Right atrium auricular region (tissue), 2 donors: ENCODE data around the gene TBCD. TPM values are rescaled to one million over a fixed set of nuclear protein-coding genes. Genes with fewer than 3 reads are reported as not detected.
A peak's percentile ranks its signal among the peaks of the same experiment; 100 is the strongest.

Source experiments
- DNase-seq: peaks from one replicate; pipeline ENCODE4 v3.0.0-alpha.2; 2019; ENCODE audit warnings: low spot score
- H3K27ac ChIP-seq, 2 donors: fragments of 200-600 bp; sonication (generic); 1 replicate in 1 of 2; 2 replicates in 1 of 2; pipeline ENCODE4 v1.5.1; 2016 to 2019
- H3K27me3 ChIP-seq, 2 donors: fragments of 200-600 bp; sonication (generic); one replicate each; pipeline versions ENCODE4 v1.5.1 to v1.6.0; 2017 to 2019
- H3K36me3 ChIP-seq: fragments of 200-600 bp; sonication (generic); one replicate; pipeline ENCODE4 v1.5.1; 2016
- H3K4me1 ChIP-seq, 2 donors: fragments of 200-600 bp; sonication (generic); one replicate each; pipeline versions ENCODE4 v1.5.1 to v1.6.0; 2017 to 2019
- H3K4me3 ChIP-seq, 2 donors: fragments of 200-600 bp; sonication (generic); 1 replicate in 1 of 2; 2 replicates in 1 of 2; pipeline ENCODE4 v1.5.1; 2017 to 2019; ENCODE audit warnings: mild to moderate bottlenecking in 1 of 2, moderate library complexity in 1 of 2
- H3K9me3 ChIP-seq, 2 donors: fragments of 200-600 bp; sonication (generic); one replicate each; pipeline ENCODE4 v1.5.1; 2019
- total RNA-seq, 2 donors: library from RNA; depleted of rRNA; stranded (reverse); fragments of >200 nt; gene quantifications; one replicate each; pipeline ENCODE4 v1.1.0, GENCODE V29; 2016
- TF ChIP-seq, protein P1 (sequence below), 2 donors: fragments of 200-600 bp; sonication (generic); IDR thresholded peaks; one replicate each; pipeline ENCODE4 v1.5.1; 2019; ENCODE audit warnings: antibody characterized with exemption in 2 of 2

Gene TBCD
- total RNA-seq, 2 donors from 2014 or later: 19.4 to 29.6 TPM

DNA sequence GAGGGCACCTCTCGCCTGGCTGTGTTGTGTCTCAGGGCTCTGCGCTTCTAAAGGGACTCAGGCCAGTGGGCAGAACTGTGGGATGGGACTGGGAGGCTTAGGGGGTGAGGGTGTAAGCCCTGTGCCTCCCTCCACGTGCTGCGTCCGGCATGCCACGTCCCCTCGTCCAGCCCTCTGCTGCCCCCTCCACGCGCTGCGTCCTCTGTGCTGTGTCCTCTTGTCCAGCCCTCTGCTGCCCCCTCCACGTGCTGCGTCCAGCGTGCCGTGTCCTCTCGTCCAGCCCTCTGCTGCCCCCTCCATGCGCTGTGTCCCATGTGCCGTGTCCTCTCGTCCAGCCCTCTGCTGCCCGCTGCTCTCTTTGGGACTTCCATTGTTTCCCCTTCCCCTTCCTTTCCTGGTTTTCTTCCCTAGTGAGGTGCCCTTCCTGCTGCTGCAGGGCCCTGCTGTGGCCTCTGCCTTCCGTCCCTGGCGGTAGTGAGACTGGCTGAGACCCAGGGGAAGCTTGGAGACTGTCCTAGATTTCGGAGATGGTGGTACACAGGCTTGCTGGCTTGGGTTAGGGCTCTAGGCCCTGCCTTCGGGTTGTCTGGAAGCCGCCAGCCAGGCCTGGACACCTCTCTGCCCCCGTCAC is 94.3 kb downstream of the TBCD start:
- DNase-seq: no peak
- no peaks in the 10 kb centered on the region for H3K9me3 ChIP-seq
- no peaks in the 10 kb centered on the region for H3K36me3 ChIP-seq
- TF ChIP-seq, protein P1, sequence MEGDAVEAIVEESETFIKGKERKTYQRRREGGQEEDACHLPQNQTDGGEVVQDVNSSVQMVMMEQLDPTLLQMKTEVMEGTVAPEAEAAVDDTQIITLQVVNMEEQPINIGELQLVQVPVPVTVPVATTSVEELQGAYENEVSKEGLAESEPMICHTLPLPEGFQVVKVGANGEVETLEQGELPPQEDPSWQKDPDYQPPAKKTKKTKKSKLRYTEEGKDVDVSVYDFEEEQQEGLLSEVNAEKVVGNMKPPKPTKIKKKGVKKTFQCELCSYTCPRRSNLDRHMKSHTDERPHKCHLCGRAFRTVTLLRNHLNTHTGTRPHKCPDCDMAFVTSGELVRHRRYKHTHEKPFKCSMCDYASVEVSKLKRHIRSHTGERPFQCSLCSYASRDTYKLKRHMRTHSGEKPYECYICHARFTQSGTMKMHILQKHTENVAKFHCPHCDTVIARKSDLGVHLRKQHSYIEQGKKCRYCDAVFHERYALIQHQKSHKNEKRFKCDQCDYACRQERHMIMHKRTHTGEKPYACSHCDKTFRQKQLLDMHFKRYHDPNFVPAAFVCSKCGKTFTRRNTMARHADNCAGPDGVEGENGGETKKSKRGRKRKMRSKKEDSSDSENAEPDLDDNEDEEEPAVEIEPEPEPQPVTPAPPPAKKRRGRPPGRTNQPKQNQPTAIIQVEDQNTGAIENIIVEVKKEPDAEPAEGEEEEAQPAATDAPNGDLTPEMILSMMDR (IDR thresholded peaks at IDR 0.05): no peak
- H3K27ac ChIP-seq: peak overlapping the region; percentile 35 to 52
- H3K4me3 ChIP-seq: peak overlapping the region; percentile 11 to 32
- H3K27me3 ChIP-seq: no peaks in the 10 kb centered on the region
- peaks cover 0 to 8% of the 10 kb centered on the region in 2 donors for H3K4me1 ChIP-seq

DNA sequence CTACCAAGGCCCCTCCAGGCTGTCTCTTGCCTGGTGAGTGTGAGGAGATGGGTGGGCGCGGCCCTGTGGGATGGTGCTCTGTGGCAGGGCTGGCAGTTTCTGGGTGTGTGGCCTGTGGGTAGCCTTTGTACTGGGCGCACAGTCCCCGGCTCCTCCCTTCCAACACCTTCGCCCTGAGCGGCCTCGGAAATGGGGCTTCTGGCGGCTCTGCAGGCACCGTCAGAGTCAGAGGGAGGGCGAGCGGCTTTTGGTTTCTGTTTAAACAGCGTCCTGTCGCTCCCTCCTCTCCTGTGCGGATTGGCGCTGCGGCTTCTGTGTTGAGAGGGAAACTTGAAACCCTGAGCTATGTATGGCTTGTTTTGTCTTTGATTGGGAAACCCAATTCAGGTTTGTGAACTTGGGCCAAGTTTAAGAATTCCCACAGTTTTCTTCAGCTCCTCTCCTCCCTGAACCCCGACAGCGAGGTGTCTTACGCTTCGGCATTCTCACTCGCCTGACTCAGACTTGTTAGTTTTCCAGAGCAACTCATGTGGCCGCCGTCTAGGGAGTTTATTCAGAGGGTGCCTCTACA is 96.2 kb downstream of the TBCD start:
- Histone ChIP-seq H3K27ac (peak overlapping the region in 1 of 2 donors; percentile 35), H3K36me3 (no peaks in the 10 kb centered on the region), H3K9me3 (no peaks in the 10 kb centered on the region), H3K4me1 (peaks cover 0 to 8% of the 10 kb centered on the region in 2 donors), H3K27me3 (no peaks in the 10 kb centered on the region), H3K4me3 (peak overlapping the region in 1 of 2 donors; percentile 21)
- DNase-seq: no peak
- TF ChIP-seq, protein P1 (IDR thresholded peaks at IDR 0.05): no peak

DNA sequence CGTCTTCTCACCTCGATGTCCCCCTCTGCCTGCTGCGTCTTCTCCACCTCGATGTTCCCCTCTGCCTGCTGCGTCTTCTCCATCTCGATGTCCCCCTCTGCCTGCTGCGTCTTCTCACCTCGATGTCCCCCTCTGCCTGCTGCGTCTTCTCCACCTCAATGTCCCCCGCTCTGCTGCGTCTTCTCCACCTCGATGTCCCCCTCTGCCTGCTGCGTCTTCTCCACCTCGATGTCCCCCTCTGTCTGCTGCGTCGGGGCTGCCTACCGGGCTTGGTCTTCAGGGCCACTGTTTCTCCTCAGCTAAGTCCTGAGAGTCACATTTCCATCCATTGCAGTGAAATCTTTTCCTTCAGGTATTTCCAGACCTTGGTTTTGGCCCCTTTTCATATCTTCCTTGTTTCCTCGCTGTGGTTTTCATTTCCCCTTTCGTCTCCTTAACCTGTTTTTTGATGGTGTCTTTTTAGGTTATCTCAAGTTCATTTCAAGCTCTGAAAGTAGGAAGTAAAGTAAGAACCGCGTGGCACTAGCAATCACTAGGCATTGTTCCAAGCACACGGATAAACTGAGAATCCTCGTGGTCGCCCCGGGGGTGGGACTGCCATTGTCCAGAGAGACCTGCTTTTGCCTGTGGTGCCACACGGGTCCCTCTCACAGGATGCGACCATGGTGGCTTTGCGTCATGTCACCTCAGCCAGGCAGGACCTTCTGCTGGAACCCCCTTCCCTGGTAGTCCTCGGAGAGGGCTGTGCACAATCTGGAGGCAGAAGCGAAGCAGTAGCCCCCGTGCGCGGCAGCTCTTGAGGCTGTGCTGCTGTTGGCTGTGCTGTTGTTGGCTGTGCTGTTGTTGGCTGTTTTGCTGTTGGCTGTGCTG is 97.4 kb downstream of the TBCD start:
- Histone ChIP-seq H3K27me3 (no peaks in the 10 kb centered on the region), H3K9me3 (no peaks in the 10 kb centered on the region), H3K4me3 (no peak overlapping the region), H3K4me1 (peaks cover 0 to 8% of the 10 kb centered on the region in 2 donors), H3K27ac (no peak overlapping the region), H3K36me3 (no peaks in the 10 kb centered on the region)
- TF ChIP-seq, protein P1 (IDR thresholded peaks at IDR 0.05): no peak
- no peak for DNase-seq

DNA sequence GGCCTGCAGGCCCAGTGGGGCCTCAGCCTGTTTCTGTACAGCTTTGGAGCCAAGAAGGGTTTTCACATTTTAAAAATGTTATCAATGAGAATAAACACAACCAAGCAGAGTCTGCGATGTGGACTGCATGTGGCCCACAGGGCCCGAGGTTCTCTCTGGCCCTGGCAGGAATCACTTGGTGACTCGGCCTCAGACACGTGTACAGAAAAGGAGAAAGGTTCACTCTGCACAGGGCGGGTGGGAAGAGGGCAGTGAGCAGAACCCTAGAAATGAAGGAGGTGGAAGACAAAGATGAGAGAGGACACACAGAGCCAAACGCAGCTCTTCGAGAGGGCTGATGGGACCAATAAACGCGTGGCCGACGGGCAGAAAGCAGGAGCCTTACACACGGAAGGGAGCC is 99.5 kb downstream of the TBCD start:
- Histone ChIP-seq H3K4me1 (peaks cover 0 to 5% of the 10 kb centered on the region in 2 donors), H3K4me3 (no peak overlapping the region), H3K36me3 (no peaks in the 10 kb centered on the region), H3K27me3 (no peaks in the 10 kb centered on the region), H3K27ac (no peak overlapping the region), H3K9me3 (no peaks in the 10 kb centered on the region)
- TF ChIP-seq, protein P1 (IDR thresholded peaks at IDR 0.05): no peak
- no peak for DNase-seq

DNA sequence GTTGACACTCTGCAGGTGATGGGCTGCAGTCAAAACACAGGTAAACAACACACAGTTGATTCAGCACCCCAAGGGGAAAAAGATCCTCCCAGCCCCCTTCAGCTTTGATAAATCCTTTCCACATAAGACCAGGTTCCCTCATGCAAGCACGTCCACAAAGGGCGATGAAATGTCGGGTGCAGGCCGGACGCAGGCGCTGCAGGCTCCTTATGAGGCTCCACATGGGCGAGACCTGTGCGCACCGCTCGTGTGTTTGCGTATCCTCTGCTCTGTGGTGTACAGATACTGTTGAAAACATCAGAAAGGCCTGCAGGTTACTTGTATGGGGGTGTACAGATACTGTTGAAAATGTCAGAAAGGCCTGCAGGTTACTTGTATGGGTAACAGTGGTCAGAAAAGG is 102.4 kb downstream of the TBCD start:
- Histone ChIP-seq H3K9me3 (no peaks in the 10 kb centered on the region), H3K36me3 (no peaks in the 10 kb centered on the region), H3K4me1 (no peaks in the 10 kb centered on the region), H3K27me3 (no peaks in the 10 kb centered on the region), H3K4me3 (no peak overlapping the region), H3K27ac (no peak overlapping the region)
- DNase-seq: no peak
- TF ChIP-seq, protein P1 (IDR thresholded peaks at IDR 0.05): no peak
